K562 (cell line): ENCODE measurements around the gene UNC5B. TPM values are rescaled to one million over a fixed set of nuclear protein-coding genes. Genes with fewer than 3 reads are reported as not detected.

Source experiments
- ATAC-seq: fragments of 200-7000 bp; cut with Tn5 transposase; 3 replicates; pipeline ENCODE4 v1.9.1; 2020; ENCODE audit warnings: moderate library complexity
- BruUV-seq: library from RNA; stranded (reverse); fragments of 400-500 nt; replicated peaks from 2 replicates; lab custom pipeline; 2021; lab: Mats Ljungman, UMichigan
- CTCF ChIA-PET: fragments of 300-600 bp; formaldehyde crosslinking; extraction: SDS; loops from one replicate; lab custom pipeline; 2021; ENCODE audit warnings: low intra/inter-chr PET ratio; lab: Yijun Ruan, JAX
- POLR2A ChIA-PET: fragments of 300-600, 350-650 bp; sonication (Branson Sonifier 250); formaldehyde crosslinking; extraction: SDS; loops from one replicate; lab custom pipeline; 2021; ENCODE audit warnings: antibody characterized with exemption, inconsistent platforms; lab: Yijun Ruan, JAX
- DNase-seq, 4 experiments: peaks; one replicate each; pipeline versions ENCODE4 v3.0.0 to v3.0.0-alpha.2; 2011 to 2018; ENCODE audit warnings: low spot score in 3 of 4, mixed read lengths in 3 of 4; ENCODE audit errors: extremely low read depth in 1 of 4
- FAIRE-seq: peaks from 2 replicates; lab custom pipeline; 2011; peaks lifted over from hg19 to GRCh38; lab: Jason Lieb, UNC
- H2AFZ ChIP-seq: 2 replicates; pipeline ENCODE4 v1.6.0; 2011; ENCODE audit warnings: low read depth, low read length, control low read depth, inconsistent platforms
- H3K27ac ChIP-seq: fragments of 200-600 bp; 3 replicates; pipeline ENCODE4 v1.8.0; 2011; ENCODE audit warnings: low read depth, mild to moderate bottlenecking, control low read depth, inconsistent platforms, low read length, moderate library complexity, mixed read lengths; ENCODE audit errors: extremely low read depth
- H3K27me3 ChIP-seq, 2 experiments: fragments of 300-600 bp in 1 of 2; 2 replicates in 1 of 2; 3 replicates in 1 of 2; pipeline versions ENCODE4 v1.6.0 to v1.8.0; 2011; ENCODE audit warnings: inconsistent platforms in 2 of 2, low read length in 2 of 2, mild to moderate bottlenecking in 1 of 2, mixed read lengths in 1 of 2, moderate library complexity in 1 of 2; ENCODE audit not compliant: control insufficient read depth in 2 of 2, insufficient read depth in 2 of 2
- H3K36me3 ChIP-seq: fragments of 300-600 bp; 3 replicates; pipeline ENCODE4 v1.8.0; 2011; ENCODE audit warnings: mild to moderate bottlenecking, low read length, inconsistent platforms; ENCODE audit not compliant: control insufficient read depth, insufficient read depth
- H3K4me1 ChIP-seq, 2 experiments: fragments of 200-600 bp in 1 of 2; replicated peaks in 1 of 2; 2 replicates in 1 of 2; 3 replicates in 1 of 2; pipeline versions ENCODE4 v1.5.1 to v1.8.0; 2011; ENCODE audit warnings: inconsistent platforms in 2 of 2, low read length in 2 of 2, mild to moderate bottlenecking in 1 of 2, mixed read lengths in 1 of 2, moderate library complexity in 1 of 2; ENCODE audit not compliant: control insufficient read depth in 2 of 2, insufficient read depth in 2 of 2
- H3K4me2 ChIP-seq: 2 replicates; pipeline ENCODE4 v1.6.1; 2011; ENCODE audit warnings: low read length, control low read depth, inconsistent platforms, mixed read lengths; ENCODE audit not compliant: insufficient read depth
- H3K4me3 ChIP-seq: fragments of 200-600 bp; sonication (generic), shearing (Covaris generic); 2 replicates; pipeline ENCODE4 v1.5.1; 2016; ENCODE audit warnings: control low read depth, inconsistent platforms
- H3K79me2 ChIP-seq: fragments of 200-600 bp; 3 replicates; pipeline ENCODE4 v1.8.0; 2011; ENCODE audit warnings: low read length, inconsistent platforms; ENCODE audit not compliant: control insufficient read depth, insufficient read depth
- H3K9ac ChIP-seq, 2 experiments: 2 replicates each; pipeline versions ENCODE4 v1.6.0 to v1.6.1; 2011; ENCODE audit warnings: low read depth in 2 of 2, low read length in 2 of 2, control low read depth in 1 of 2, inconsistent platforms in 1 of 2, mild to moderate bottlenecking in 1 of 2, mixed read lengths in 1 of 2; ENCODE audit not compliant: insufficient read depth in 1 of 2
- H3K9me1 ChIP-seq: one replicate; pipeline ENCODE4 v1.6.0; 2011; ENCODE audit warnings: inconsistent platforms, mild to moderate bottlenecking, low read length, moderate library complexity; ENCODE audit not compliant: control insufficient read depth, insufficient read depth
- H3K9me3 ChIP-seq: replicated peaks from 2 replicates; pipeline ENCODE4 v1.5.1; 2011; ENCODE audit warnings: low read depth, low read length, inconsistent platforms; ENCODE audit not compliant: control insufficient read depth, insufficient read depth
- H4K20me1 ChIP-seq: replicated peaks from 2 replicates; pipeline ENCODE4 v1.6.1; 2011; ENCODE audit warnings: low read length, inconsistent platforms, mixed read lengths; ENCODE audit not compliant: control insufficient read depth, insufficient read depth
- ARID2 ChIP-seq: fragments of 450-650 bp; IDR thresholded peaks from 2 replicates; pipeline ENCODE4 v1.6.1; 2017; ENCODE audit warnings: antibody characterized with exemption, mild to moderate bottlenecking
- BRCA1 ChIP-seq, 2 experiments: fragments of 450-650 bp in 1 of 2; sonication (generic) in 1 of 2; formaldehyde crosslinking in 1 of 2; IDR thresholded peaks; 2 replicates each; pipeline versions ENCODE4 v1.5.0 to v1.6.1; 2017 to 2020; ENCODE audit warnings: mild to moderate bottlenecking in 1 of 2, missing genetic modification reagents in 1 of 2
- CREM ChIP-seq: IDR thresholded peaks from 2 replicates; pipeline ENCODE4 v1.6.1; 2014; ENCODE audit warnings: antibody characterized with exemption, low read depth
- HNRNPLL ChIP-seq: fragments of 200-400 bp; formaldehyde crosslinking; IDR thresholded peaks from 2 replicates; pipeline ENCODE4 v1.6.1; 2017; ENCODE audit warnings: low read length, low read depth, mild to moderate bottlenecking; ENCODE audit not compliant: poor library complexity, severe bottlenecking
- POLR3A ChIP-seq: IDR thresholded peaks from 2 replicates; pipeline ENCODE4 v1.6.1; 2011; ENCODE audit warnings: borderline replicate concordance, mild to moderate bottlenecking, moderate library complexity; ENCODE audit not compliant: insufficient read length, insufficient read depth; ENCODE audit errors: extremely low read depth
- POU5F1 ChIP-seq: fragments of 150-350 bp; IDR thresholded peaks from 2 replicates; pipeline ENCODE4 v1.6.1; 2014; ENCODE audit warnings: borderline replicate concordance, low read length, low read depth, mild to moderate bottlenecking; ENCODE audit not compliant: partially characterized antibody
- RBM39 ChIP-seq: fragments of 200-400 bp; formaldehyde crosslinking; optimal IDR thresholded peaks from 2 replicates; pipeline ENCODE3; 2018; ENCODE audit warnings: low read depth, low read length
- SOX6 ChIP-seq: fragments of 450-650 bp; IDR thresholded peaks from 2 replicates; pipeline ENCODE4 v1.6.1; 2014; ENCODE audit warnings: mild to moderate bottlenecking
- TEAD4 ChIP-seq, 2 experiments: sonication (generic) in 1 of 2; formaldehyde crosslinking in 1 of 2; IDR thresholded peaks; 2 replicates each; pipeline versions ENCODE4 v1.6.1 to v1.8.0; 2012 to 2022; ENCODE audit warnings: borderline replicate concordance in 1 of 2, inconsistent platforms in 1 of 2, low read length in 1 of 2, mild to moderate bottlenecking in 1 of 2, missing genetic modification reagents in 1 of 2
- ZNF174 ChIP-seq: fragments of 250-450 bp; sonication (Bioruptor Pico); IDR thresholded peaks from 2 replicates; pipeline ENCODE4 v1.4.0; 2020; ENCODE audit warnings: mild to moderate bottlenecking
- ZNF699 ChIP-seq: fragments of 250-450 bp; sonication (Bioruptor Pico); IDR thresholded peaks from 2 replicates; pipeline ENCODE4 v1.8.0; 2021; ENCODE audit warnings: mild to moderate bottlenecking, moderate library complexity; ENCODE audit not compliant: insufficient replicate concordance
- WGBS: fragments of 100-300 bp; shearing (Covaris generic); methylation state at CpG from one replicate; pipeline ENCODE4 v1.1.6; 2016; ENCODE audit warnings: low coverage, mixed read lengths; ENCODE audit not compliant: insufficient coverage; ENCODE audit errors: missing lambda C conversion rate; 5-methylcytosine and 5-hydroxymethylcytosine counted together
- in situ Hi-C: fragments of 300-500 bp; cut with MboI; formaldehyde crosslinking; loops from 4 replicates; pipeline ENCODE4 v1.15.0; 2018; ENCODE audit warnings: inconsistent platforms, mixed read lengths
- intact Hi-C: fragments of 100-400 bp; cut with micrococcal nuclease; formaldehyde crosslinking; loops from 2 replicates; pipeline ENCODE4 v1.14.2; 2022
- polyA plus RNA-seq, 8 experiments: library from polyadenylated mRNA; depleted of rRNA in 4 of 8; stranded (reverse) in 5 of 8; unstranded in 3 of 8; fragments of >200 nt; fragmentation: Nextera tagmentation in 2 of 8; fragmentation: Illumina TruSeq in 1 of 8; extraction: Ambion mirVana in 2 of 8; extraction: Trizol in 1 of 8; gene quantifications; 2 replicates each; pipeline versions ENCODE4 v1.2.1 to v1.2.3, GENCODE V29; 2011 to 2014; ENCODE audit warnings: inconsistent platforms in 1 of 8, missing spikeins in 1 of 8
- total RNA-seq, 7 experiments: library from RNA; depleted of rRNA in 6 of 7; stranded (reverse); fragments of >200 nt in 6 of 7; fragmentation: Illumina TruSeq in 2 of 7; extraction: Trizol in 2 of 7; gene quantifications; 2 replicates each; pipeline versions ENCODE4 v1.2.1 to v1.2.3, GENCODE V29; 2011 to 2021; ENCODE audit warnings: low replicate concordance in 1 of 7
- TF ChIP-seq, protein P1 (sequence below): fragments of 250-450 bp; sonication (Bioruptor Pico); IDR thresholded peaks from 2 replicates; pipeline ENCODE4 v1.5.0; 2021; ENCODE audit warnings: mild to moderate bottlenecking, borderline replicate concordance
- TF ChIP-seq, protein P2 (sequence below): fragments of 250-450 bp; sonication (Bioruptor Pico); IDR thresholded peaks from 2 replicates; pipeline ENCODE4 v1.8.0; 2022; ENCODE audit warnings: inconsistent platforms, mild to moderate bottlenecking, moderate library complexity, borderline replicate concordance
- TF ChIP-seq, protein P3 (sequence below): fragments of 450-650 bp; formaldehyde crosslinking; IDR thresholded peaks from 2 replicates; pipeline ENCODE4 v1.4.0; 2020; ENCODE audit warnings: mild to moderate bottlenecking, moderate library complexity
- TF ChIP-seq, protein P4 (sequence below): fragments of 450-650 bp; IDR thresholded peaks from 2 replicates; pipeline ENCODE4 v1.6.1; 2016; ENCODE audit warnings: missing biosample characterization, missing genetic modification characterization

Gene UNC5B
- total and polyA plus RNA-seq, 9 of the 15 experiments (the other 6 are each of a cell fraction or from before 2014, with no cell fraction given): 0.10 to 8.4 (median 2.1) TPM

DNA sequence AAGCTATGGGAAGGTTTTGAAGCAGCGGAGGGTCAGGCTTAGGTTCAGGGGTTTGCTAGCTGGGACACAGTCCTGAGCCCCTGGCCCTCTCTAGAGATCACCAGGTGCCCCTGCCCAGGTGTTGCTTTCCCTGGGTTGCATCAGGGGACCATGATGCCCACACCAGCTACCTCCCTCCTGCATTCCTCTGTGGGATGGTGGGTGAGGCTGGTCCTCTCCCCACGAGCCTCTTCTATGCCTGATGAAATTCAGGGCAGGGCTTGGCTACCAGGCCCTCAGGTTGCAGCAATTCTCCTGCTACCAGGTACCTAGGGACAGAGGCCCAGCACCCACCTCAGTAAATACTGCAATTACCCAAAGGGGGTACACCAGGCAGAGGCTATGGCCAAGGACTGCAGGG lies 95.9 kb downstream of the UNC5B start:
- H3K27ac ChIP-seq: no peak overlapping the region
- TF ChIP-seq BRCA1 (IDR thresholded peaks at IDR 0.05) (no peak), BRCA1 (CRISPR knock-in tag; IDR thresholded peaks at IDR 0.05) (no peak), POU5F1 (no peak), ZNF174 (CRISPR knock-in tag) (no peak), HNRNPLL (no peak), SOX6 (no peak), ZNF699 (CRISPR knock-in tag) (no peak), CREM (no peak), TEAD4 (IDR thresholded peaks at IDR 0.05; ENCODE audit: low read length) (no peak), TEAD4 (CRISPR knock-in tag; IDR thresholded peaks at IDR 0.05; ENCODE audit: borderline replicate concordance) (no peak), RBM39 (no peak), POLR3A (no peak), ARID2 (no peak)
- TF ChIP-seq, protein P1, sequence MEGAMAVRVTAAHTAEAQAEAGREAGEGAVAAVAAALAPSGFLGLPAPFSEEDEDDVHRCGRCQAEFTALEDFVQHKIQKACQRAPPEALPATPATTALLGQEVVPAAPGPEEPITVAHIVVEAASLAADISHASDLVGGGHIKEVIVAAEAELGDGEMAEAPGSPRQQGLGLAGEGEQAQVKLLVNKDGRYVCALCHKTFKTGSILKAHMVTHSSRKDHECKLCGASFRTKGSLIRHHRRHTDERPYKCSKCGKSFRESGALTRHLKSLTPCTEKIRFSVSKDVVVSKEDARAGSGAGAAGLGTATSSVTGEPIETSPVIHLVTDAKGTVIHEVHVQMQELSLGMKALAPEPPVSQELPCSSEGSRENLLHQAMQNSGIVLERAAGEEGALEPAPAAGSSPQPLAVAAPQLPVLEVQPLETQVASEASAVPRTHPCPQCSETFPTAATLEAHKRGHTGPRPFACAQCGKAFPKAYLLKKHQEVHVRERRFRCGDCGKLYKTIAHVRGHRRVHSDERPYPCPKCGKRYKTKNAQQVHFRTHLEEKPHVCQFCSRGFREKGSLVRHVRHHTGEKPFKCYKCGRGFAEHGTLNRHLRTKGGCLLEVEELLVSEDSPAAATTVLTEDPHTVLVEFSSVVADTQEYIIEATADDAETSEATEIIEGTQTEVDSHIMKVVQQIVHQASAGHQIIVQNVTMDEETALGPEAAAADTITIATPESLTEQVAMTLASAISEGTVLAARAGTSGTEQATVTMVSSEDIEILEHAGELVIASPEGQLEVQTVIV: no peak
- TF ChIP-seq, protein P2, sequence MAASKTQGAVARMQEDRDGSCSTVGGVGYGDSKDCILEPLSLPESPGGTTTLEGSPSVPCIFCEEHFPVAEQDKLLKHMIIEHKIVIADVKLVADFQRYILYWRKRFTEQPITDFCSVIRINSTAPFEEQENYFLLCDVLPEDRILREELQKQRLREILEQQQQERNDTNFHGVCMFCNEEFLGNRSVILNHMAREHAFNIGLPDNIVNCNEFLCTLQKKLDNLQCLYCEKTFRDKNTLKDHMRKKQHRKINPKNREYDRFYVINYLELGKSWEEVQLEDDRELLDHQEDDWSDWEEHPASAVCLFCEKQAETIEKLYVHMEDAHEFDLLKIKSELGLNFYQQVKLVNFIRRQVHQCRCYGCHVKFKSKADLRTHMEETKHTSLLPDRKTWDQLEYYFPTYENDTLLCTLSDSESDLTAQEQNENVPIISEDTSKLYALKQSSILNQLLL (CRISPR knock-in tag): no peak
- TF ChIP-seq, protein P3, sequence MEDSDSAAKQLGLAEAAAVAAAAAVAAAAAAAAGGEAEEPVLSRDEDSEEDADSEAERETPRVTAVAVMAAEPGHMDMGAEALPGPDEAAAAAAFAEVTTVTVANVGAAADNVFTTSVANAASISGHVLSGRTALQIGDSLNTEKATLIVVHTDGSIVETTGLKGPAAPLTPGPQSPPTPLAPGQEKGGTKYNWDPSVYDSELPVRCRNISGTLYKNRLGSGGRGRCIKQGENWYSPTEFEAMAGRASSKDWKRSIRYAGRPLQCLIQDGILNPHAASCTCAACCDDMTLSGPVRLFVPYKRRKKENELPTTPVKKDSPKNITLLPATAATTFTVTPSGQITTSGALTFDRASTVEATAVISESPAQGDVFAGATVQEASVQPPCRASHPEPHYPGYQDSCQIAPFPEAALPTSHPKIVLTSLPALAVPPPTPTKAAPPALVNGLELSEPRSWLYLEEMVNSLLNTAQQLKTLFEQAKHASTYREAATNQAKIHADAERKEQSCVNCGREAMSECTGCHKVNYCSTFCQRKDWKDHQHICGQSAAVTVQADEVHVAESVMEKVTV (CRISPR knock-in tag): no peak
- TF ChIP-seq, protein P4, sequence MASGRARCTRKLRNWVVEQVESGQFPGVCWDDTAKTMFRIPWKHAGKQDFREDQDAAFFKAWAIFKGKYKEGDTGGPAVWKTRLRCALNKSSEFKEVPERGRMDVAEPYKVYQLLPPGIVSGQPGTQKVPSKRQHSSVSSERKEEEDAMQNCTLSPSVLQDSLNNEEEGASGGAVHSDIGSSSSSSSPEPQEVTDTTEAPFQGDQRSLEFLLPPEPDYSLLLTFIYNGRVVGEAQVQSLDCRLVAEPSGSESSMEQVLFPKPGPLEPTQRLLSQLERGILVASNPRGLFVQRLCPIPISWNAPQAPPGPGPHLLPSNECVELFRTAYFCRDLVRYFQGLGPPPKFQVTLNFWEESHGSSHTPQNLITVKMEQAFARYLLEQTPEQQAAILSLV (tag): no peak

More for the DNA sequence above, 95.9 kb downstream of the UNC5B start:
- Histone ChIP-seq H3K4me2 (no peak overlapping the region), H3K36me3 (no peaks in the 10 kb centered on the region), H3K79me2 (no peaks in the 10 kb centered on the region), H3K4me3 (no peak overlapping the region), H3K27me3 (peaks cover 0 to 30% of the 10 kb centered on the region in 2 experiments; a peak in 4 of 5 replicates), H3K9ac (no peak overlapping the region), H2AFZ (no peak overlapping the region), H4K20me1 (0 out of 2 replicates have a peak, but pooled peaks cover 2% of the 10 kb centered on the region), H3K9me1 (no peaks in the 10 kb centered on the region), H3K9me3 (no peaks in the 10 kb centered on the region), H3K4me1 (peaks cover 0 to 4% of the 10 kb centered on the region in 2 experiments; a peak in 1 of 5 replicates)
- in situ Hi-C loops (loop anchor here (25.0 kb wide), 1 partner anchor 1029 kb away; no protein-coding TSS in a partner anchor), intact Hi-C loops (no loop called here)
- POLR2A ChIA-PET: interaction anchor here (2.2 kb wide), 1 partner anchor 12 kb away, joined by 8 read pairs; no protein-coding TSS in a partner anchor
- ATAC-seq (no peak), DNase-seq (no peak), FAIRE-seq (no peak)
- WGBS: 13% methylated on average over 2 of the region's 2 CpGs
- CTCF ChIA-PET: no interaction called here
- BruUV-seq: no TSS peak
